Stimulated activated CD8-positive, alpha-beta memory T cell treated with anti-CD3 and anti-CD28 coated beads, Interleukin-2, amount 100 ng/mL, for 48 hours (primary cell): ENCODE data around the gene CSPG4.
"Not testable (repeated sequence)": the region's sequence is repeated elsewhere in the genome, so short reads cannot be mapped to it uniquely, and the experiment has no call there.

Source experiments
- DNase-seq, 2 donors: peaks; one replicate each; pipeline ENCODE4 v3.0.0-alpha.2; 2020; ENCODE audit warnings: low read depth in 2 of 2

CSPG4 gene

GRCh38 chr15:75725719-75726607 is 13.3 kb upstream of the CSPG4 start:
- no peak for DNase-seq

GRCh38 chr15:75725006-75725718 is 12.5 kb upstream of the CSPG4 start:
- DNase-seq: no peak

GRCh38 chr15:75723847-75724660 is 11.4 kb upstream of the CSPG4 start:
- no peak for DNase-seq

GRCh38 chr15:75723171-75723846 is 10.7 kb upstream of the CSPG4 start:
- no peak for DNase-seq

GRCh38 chr15:75721923-75722870 is 9.5 kb upstream of the CSPG4 start:
- no peak for DNase-seq

- no peak for DNase-seq
Measured at GRCh38 chr15:75721480-75721922, 8.9 kb upstream of the CSPG4 start.

- DNase-seq: peak; percentile 34 to 59
Measured at GRCh38 chr15:75720787-75721479, 8.3 kb upstream of the CSPG4 start.

- DNase-seq: no peak
Measured at GRCh38 chr15:75720297-75720696, 7.6 kb upstream of the CSPG4 start.

GRCh38 chr15:75718328-75718727 is 5.7 kb upstream of the CSPG4 start:
- no peak for DNase-seq

- not testable (repeated sequence) for DNase-seq
Measured at GRCh38 chr15:75717001-75717400, 4.4 kb upstream of the CSPG4 start.

GRCh38 chr15:75716249-75716950 is 3.8 kb upstream of the CSPG4 start:
- not testable (repeated sequence) for DNase-seq

- DNase-seq: not testable (repeated sequence)
Measured at GRCh38 chr15:75715312-75715832, 2.7 kb upstream of the CSPG4 start.

GRCh38 chr15:75714195-75714594 is 1.5 kb upstream of the CSPG4 start:
- no peak for DNase-seq

- DNase-seq: no peak
Measured at GRCh38 chr15:75713338-75713895, 769 bp upstream of the CSPG4 start.

GRCh38 chr15:75711495-75711894 is 1.2 kb downstream of the CSPG4 start:
- not testable (repeated sequence) for DNase-seq

GRCh38 chr15:75710874-75711273 is 1.8 kb downstream of the CSPG4 start:
- DNase-seq: peak in 1 of 2 donors; percentile 25

- not testable (repeated sequence) for DNase-seq
Measured at GRCh38 chr15:75709458-75709857, 3.2 kb downstream of the CSPG4 start.

GRCh38 chr15:75706682-75706954 is 6.0 kb downstream of the CSPG4 start:
- no peak for DNase-seq
